Measurements from ENCODE around the gene CATSPER1.
"Not testable (repeated sequence)": the region's sequence is repeated elsewhere in the genome, so short reads cannot be mapped to it uniquely, and the experiment has no call there.

The CATSPER1 gene

GRCh38 chr11:66020618-66021357 is 5.5 kb downstream of the CATSPER1 start:
- DNase-seq = no peak

GRCh38 chr11:66020212-66020611 is 6.1 kb downstream of the CATSPER1 start:
- DNase-seq = no peak

GRCh38 chr11:66017321-66017720 is 9.0 kb downstream of the CATSPER1 start:
- no peak for DNase-seq

- DNase-seq = no peak
Measured at GRCh38 chr11:66016793-66017177, 9.5 kb downstream of the CATSPER1 start.

GRCh38 chr11:66015936-66016792 is 10.1 kb downstream of the CATSPER1 start:
- DNase-seq = no peak

- no peak for DNase-seq
Measured at GRCh38 chr11:66015454-66015881, 10.8 kb downstream of the CATSPER1 start.

GRCh38 chr11:66014804-66015453 is 11.3 kb downstream of the CATSPER1 start:
- DNase-seq = no peak

GRCh38 chr11:66013762-66014100 is 12.5 kb downstream of the CATSPER1 start:
- no peak for DNase-seq

- DNase-seq = no peak
Measured at GRCh38 chr11:66012946-66013761, 13.1 kb downstream of the CATSPER1 start.

- no peak for DNase-seq
Measured at GRCh38 chr11:66012371-66012945, 13.8 kb downstream of the CATSPER1 start.

GRCh38 chr11:66011785-66012303 is 14.4 kb downstream of the CATSPER1 start, which contains the start of gene CST6:
CST6 (plus strand) TSS chr11:66012008; CDS start chr11:66012045, 37 bp downstream.
- no peak for DNase-seq

GRCh38 chr11:66011239-66011784 is 15.0 kb downstream of the CATSPER1 start:
- no peak for DNase-seq

- not testable (repeated sequence) for DNase-seq
Measured at GRCh38 chr11:66010036-66010435, 16.2 kb downstream of the CATSPER1 start.

- DNase-seq = no peak
Measured at GRCh38 chr11:66008468-66009101, 17.7 kb downstream of the CATSPER1 start.

GRCh38 chr11:66008095-66008467 is 18.2 kb downstream of the CATSPER1 start:
- DNase-seq = no peak

GRCh38 chr11:66007201-66007634 is 19.1 kb downstream of the CATSPER1 start:
- DNase-seq = no peak

- DNase-seq = no peak
Measured at GRCh38 chr11:66006891-66007176, 19.4 kb downstream of the CATSPER1 start.

GRCh38 chr11:66006134-66006890 is 20.0 kb downstream of the CATSPER1 start:
- no peak for DNase-seq

- no peak for DNase-seq
Measured at GRCh38 chr11:66004186-66004585, 22.1 kb downstream of the CATSPER1 start.

- DNase-seq = no peak
Measured at GRCh38 chr11:66003291-66003690, 23.0 kb downstream of the CATSPER1 start.
